ENCODE results near the gene PLG.
"Not testable (repeated sequence)": the region's sequence is repeated elsewhere in the genome, so short reads cannot be mapped to it uniquely, and the experiment has no call there.

DNA sequence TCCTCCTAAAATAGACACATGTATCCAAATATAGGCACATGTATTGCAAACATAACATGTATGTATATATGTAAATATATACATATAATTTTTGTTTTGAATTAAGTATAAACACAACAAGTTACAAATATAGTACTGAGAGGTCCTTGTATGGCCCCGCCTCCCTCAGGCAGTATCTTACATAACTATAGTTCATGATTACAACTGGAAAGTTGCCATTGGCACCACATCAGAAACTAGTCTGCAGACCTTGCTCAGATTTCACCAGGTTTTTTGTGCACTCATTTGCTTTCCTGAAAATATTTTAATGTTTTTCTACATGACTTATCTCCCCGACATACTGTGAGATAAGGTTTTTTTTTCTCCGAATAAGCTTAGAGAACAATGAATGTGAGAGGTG is 5.2 kb upstream of the PLG start:
- TF ChIP-seq, protein P1, sequence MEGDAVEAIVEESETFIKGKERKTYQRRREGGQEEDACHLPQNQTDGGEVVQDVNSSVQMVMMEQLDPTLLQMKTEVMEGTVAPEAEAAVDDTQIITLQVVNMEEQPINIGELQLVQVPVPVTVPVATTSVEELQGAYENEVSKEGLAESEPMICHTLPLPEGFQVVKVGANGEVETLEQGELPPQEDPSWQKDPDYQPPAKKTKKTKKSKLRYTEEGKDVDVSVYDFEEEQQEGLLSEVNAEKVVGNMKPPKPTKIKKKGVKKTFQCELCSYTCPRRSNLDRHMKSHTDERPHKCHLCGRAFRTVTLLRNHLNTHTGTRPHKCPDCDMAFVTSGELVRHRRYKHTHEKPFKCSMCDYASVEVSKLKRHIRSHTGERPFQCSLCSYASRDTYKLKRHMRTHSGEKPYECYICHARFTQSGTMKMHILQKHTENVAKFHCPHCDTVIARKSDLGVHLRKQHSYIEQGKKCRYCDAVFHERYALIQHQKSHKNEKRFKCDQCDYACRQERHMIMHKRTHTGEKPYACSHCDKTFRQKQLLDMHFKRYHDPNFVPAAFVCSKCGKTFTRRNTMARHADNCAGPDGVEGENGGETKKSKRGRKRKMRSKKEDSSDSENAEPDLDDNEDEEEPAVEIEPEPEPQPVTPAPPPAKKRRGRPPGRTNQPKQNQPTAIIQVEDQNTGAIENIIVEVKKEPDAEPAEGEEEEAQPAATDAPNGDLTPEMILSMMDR (conservative IDR thresholded peaks at IDR 0.05; ENCODE audit: low read length): not testable (repeated sequence)
- not testable (repeated sequence) for TF ChIP-seq EZH2phosphoT487 (IDR thresholded peaks at IDR 0.05; ENCODE audit: borderline replicate concordance, low read depth, low read length)
